ENCODE results near the gene ANLN.
"Not testable (repeated sequence)": the region's sequence is repeated elsewhere in the genome, so short reads cannot be mapped to it uniquely, and the experiment has no call there.

The ANLN gene

GRCh38 chr7:36389371-36390198, at the start of gene ANLN:
Gene ANLN (plus strand): TSS chr7:36389862. CDS start chr7:36390027, 165 bp downstream.
- DNase-seq = peak; percentile 87 to 95

- DNase-seq = no peak
Measured at GRCh38 chr7:36343548-36343947, 46.1 kb upstream of the ANLN start.

GRCh38 chr7:36344622-36345021, 45.0 kb upstream of the ANLN start:
- DNase-seq = no peak

GRCh38 chr7:36346260-36346831, 43.3 kb upstream of the ANLN start:
- DNase-seq = no peak

- DNase-seq = no peak
Measured at GRCh38 chr7:36348256-36348655, 41.4 kb upstream of the ANLN start.

- DNase-seq = no peak
Measured at GRCh38 chr7:36348771-36349170, 40.9 kb upstream of the ANLN start.

GRCh38 chr7:36349626-36350025, 40.0 kb upstream of the ANLN start:
- DNase-seq = no peak

- no peak for DNase-seq
Measured at GRCh38 chr7:36355490-36355889, 34.2 kb upstream of the ANLN start.

- no peak for DNase-seq
Measured at GRCh38 chr7:36357054-36357453, 32.6 kb upstream of the ANLN start.

- no peak for DNase-seq
Measured at GRCh38 chr7:36358589-36358988, 31.1 kb upstream of the ANLN start.

- DNase-seq = peak; percentile 42 to 81
Measured at GRCh38 chr7:36360244-36360643, 29.4 kb upstream of the ANLN start.

GRCh38 chr7:36361227-36361626, 28.4 kb upstream of the ANLN start:
- DNase-seq = no peak

GRCh38 chr7:36363515-36363914, 26.1 kb upstream of the ANLN start:
- DNase-seq = no peak

- no peak for DNase-seq
Measured at GRCh38 chr7:36366005-36366717, 23.5 kb upstream of the ANLN start.

GRCh38 chr7:36366718-36367560, 22.7 kb upstream of the ANLN start:
- DNase-seq = peak; percentile 77 to 95

- no peak for DNase-seq
Measured at GRCh38 chr7:36367561-36368077, 22.0 kb upstream of the ANLN start.

GRCh38 chr7:36368496-36368895, 21.2 kb upstream of the ANLN start:
- no peak for DNase-seq

- DNase-seq = no peak
Measured at GRCh38 chr7:36369171-36369570, 20.5 kb upstream of the ANLN start.

- no peak for DNase-seq
Measured at GRCh38 chr7:36370046-36370445, 19.6 kb upstream of the ANLN start.

GRCh38 chr7:36372156-36372555, 17.5 kb upstream of the ANLN start:
- no peak for DNase-seq

- DNase-seq = not testable (repeated sequence)
Measured at GRCh38 chr7:36378555-36378954, 11.1 kb upstream of the ANLN start.

- DNase-seq = no peak
Measured at GRCh38 chr7:36379831-36380504, 9.7 kb upstream of the ANLN start.

All from NCI-H446 (cell line).